T47D (cell line): ENCODE data around the gene CHST11.

Experiments used
- DNase-seq, 2 experiments: peaks; one replicate each; pipeline versions ENCODE4 v3.0.0 to v3.0.0-alpha.2; 2011 to 2012; ENCODE audit warnings: low read depth in 1 of 2, low spot score in 1 of 2
- JUND ChIP-seq: IDR thresholded peaks from 2 replicates; pipeline ENCODE4 v1.6.1; 2012; ENCODE audit warnings: low read depth
- in situ Hi-C: cut with HindIII; loops from 2 replicates; pipeline ENCODE4 v1.10.0; 2016; ENCODE audit warnings: low sequenced_read_pairs, low pct_unique_long_range_greater_than_20kb

Gene CHST11

GRCh38 chr12:104469066-104469465 is 12.3 kb downstream of the CHST11 start:
- in situ Hi-C loops, result no loop called here
- DNase-seq, result no peak
- TF ChIP-seq JUND, result no peak

- no peak for TF ChIP-seq JUND
- DNase-seq, result no peak
- in situ Hi-C loops, result no loop called here
These were observed 12.8 kb downstream of the CHST11 start for GRCh38 chr12:104469523-104469922.

GRCh38 chr12:104470521-104470920 is 13.8 kb downstream of the CHST11 start:
- no peak for TF ChIP-seq JUND
- DNase-seq, result no peak
- in situ Hi-C loops, result no loop called here

GRCh38 chr12:104471336-104471735 is 14.6 kb downstream of the CHST11 start:
- no peak for DNase-seq
- no peak for TF ChIP-seq JUND
- in situ Hi-C loops, result no loop called here

- DNase-seq, result no peak
- TF ChIP-seq JUND, result no peak
- in situ Hi-C loops, result no loop called here
These were observed 16.0 kb downstream of the CHST11 start for GRCh38 chr12:104472748-104473147.

- TF ChIP-seq JUND, result no peak
- no peak for DNase-seq
- in situ Hi-C loops, result no loop called here
These were observed 16.7 kb downstream of the CHST11 start for GRCh38 chr12:104473374-104473983.

GRCh38 chr12:104475271-104475670 is 18.5 kb downstream of the CHST11 start:
- no peak for TF ChIP-seq JUND
- DNase-seq, result no peak
- in situ Hi-C loops, result no loop called here

- TF ChIP-seq JUND, result no peak
- in situ Hi-C loops, result no loop called here
- DNase-seq, result no peak
These were observed 21.0 kb downstream of the CHST11 start for GRCh38 chr12:104477510-104478390.

GRCh38 chr12:104478396-104479122 is 21.8 kb downstream of the CHST11 start:
- no peak for TF ChIP-seq JUND
- DNase-seq, result no peak
- in situ Hi-C loops, result no loop called here

- no peak for TF ChIP-seq JUND
- in situ Hi-C loops, result no loop called here
- no peak for DNase-seq
These were observed 22.4 kb downstream of the CHST11 start for GRCh38 chr12:104479123-104479662.

GRCh38 chr12:104480012-104480411 is 23.3 kb downstream of the CHST11 start:
- TF ChIP-seq JUND, result no peak
- no peak for DNase-seq
- in situ Hi-C loops, result no loop called here

- no peak for TF ChIP-seq JUND
- in situ Hi-C loops, result no loop called here
- DNase-seq, result no peak
These were observed 24.2 kb downstream of the CHST11 start for GRCh38 chr12:104480826-104481440.
